ENCODE data around the gene KCNC1.

KCNC1 gene

DNA sequence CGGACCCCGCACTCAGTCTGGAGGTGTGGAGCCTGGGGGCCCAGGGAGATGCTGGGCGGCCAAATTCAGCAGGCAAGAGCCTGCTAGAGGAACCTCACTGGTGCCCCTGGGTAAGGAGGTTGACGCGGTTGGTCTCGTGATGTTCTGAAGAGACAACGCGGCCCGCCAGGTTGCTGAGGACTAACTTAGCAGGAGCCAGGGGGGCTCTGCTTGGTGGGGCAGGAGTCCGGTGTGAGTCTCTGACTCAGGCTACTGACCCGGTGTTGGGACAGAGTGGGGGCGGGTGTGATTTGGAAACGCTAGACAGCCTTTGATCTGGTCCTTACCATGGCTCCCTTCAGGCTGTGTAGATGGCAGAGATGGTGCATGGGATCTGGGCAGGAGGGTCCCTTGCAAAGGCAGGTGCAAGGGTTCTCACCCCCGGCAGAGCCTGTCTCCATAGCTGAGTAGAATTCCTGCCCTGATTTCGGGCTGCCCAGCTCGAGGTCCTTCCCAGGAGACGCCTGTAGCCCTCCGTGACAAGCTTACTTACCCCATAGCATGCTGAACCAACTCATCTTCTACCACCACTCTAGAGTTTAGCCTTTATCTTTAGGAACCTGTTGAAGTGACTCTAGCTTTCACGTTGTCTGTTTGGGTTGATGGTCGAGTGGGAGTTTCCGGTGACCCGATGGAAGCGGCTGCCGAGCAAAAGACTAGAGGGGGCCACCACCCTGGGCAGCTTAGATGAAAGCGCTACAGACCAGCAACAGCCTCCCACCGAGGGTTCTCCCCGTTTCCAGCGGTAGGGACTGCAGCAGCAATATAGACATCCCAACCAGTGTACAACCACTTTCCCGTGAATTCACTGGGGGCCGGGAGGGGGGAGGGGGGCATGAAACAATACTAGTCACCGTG is 38.4 kb downstream of the KCNC1 start:
- DNase-seq (ENCODE audit: low read depth in 4 of 4, low spot score in 1 of 4) = no peak

DNA sequence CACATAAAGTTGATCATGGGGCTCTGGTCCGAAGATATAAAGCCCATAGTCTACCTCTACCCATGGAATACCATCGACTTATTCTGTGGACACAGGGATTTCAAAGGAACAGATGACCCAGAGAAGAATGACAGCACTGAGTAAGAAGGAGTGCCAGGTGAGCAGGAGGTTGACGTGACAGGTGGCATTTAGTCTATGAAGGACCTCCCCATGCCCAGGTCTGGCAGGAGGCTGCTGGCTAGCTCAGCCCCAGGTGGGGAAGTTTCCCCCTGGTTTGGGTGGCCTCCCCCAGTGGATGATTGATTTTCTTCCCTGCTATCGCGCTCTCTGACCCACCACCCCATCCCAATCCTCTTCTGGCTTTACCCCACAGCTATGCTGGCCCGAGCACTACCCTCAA is 39.1 kb downstream of the KCNC1 start:
- no peak for DNase-seq (ENCODE audit: low read depth in 4 of 4, low spot score in 1 of 4)

GRCh38 chr11:17774232-17775034 is 39.9 kb downstream of the KCNC1 start:
- no peak for DNase-seq (ENCODE audit: low read depth in 4 of 4, low spot score in 1 of 4)

DNA sequence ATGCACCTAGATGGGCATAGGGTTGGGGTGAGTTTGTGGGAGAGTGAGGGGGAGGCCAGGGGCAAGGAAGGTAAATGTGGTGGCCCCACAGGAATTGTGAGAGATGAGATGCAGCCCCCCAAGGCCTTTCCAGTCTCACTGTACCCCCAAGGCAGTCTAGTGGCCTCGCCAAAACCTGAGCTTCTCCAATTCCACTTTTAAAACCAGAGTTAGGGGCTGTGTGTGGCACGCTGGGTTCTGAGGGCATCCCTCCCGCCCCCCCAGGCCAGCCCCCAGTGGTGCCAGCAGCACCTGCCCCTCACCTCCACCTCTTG is 40.4 kb downstream of the KCNC1 start:
- no peak for DNase-seq (ENCODE audit: low read depth in 4 of 4, low spot score in 1 of 4)

GRCh38 chr11:17775507-17776211 is 41.1 kb downstream of the KCNC1 start:
- no peak for DNase-seq (ENCODE audit: low read depth in 4 of 4, low spot score in 1 of 4)

DNA sequence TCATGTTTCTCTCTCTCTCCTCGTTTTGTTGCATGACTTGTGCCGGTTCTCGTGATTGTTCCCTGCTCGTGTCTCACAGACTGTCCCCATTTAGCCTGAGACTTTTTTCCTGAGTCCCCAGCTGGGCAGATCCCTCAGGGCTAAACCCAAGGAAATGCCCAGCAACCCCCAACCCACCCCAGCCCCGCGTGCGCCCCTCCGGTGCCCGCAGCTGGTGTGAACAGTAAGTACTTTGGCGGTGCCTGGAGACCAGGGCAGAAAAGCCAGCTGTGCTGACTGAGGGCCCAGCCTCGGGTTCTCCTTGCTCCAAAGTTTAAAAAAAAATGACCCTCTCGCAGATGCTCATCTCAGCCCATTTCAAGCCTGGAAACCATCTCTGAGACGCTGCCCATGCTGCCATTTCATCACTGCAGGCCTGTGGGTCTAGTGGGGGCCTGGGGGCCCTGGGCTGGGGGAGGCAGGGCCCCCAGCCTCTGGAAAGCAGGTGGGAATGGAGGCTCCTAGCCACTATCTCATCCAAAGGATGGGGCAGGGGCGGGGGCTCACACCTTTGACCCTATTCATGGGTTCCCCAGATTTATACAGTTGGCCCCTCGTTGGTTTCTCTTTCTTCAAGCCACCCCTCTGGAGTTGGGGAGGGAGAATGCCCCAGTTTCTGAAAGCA is 41.8 kb downstream of the KCNC1 start:
- DNase-seq (ENCODE audit: low read depth in 4 of 4, low spot score in 1 of 4) = no peak

GRCh38 chr11:17777086-17777737 is 42.6 kb downstream of the KCNC1 start:
- DNase-seq (ENCODE audit: low read depth in 4 of 4, low spot score in 1 of 4) = no peak

DNA sequence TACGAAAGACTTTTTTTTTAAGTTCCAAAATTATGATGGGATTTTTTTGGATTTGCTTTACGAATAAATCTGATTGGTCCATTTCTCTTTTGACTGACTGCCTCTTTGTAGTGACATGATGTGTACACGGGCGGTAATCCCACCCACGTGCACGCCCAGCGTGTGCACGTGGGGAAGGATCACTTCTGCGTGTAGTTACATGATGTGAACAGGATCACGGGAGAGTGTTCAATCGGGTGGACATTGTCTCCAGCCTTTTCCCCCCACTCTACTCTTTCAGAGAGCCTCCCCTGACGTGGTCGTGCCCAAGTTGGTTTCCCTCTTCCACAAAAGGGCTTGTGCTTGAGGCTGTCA is 43.1 kb downstream of the KCNC1 start:
- no peak for DNase-seq (ENCODE audit: low read depth in 4 of 4, low spot score in 1 of 4)

GRCh38 chr11:17778352-17778751 is 43.8 kb downstream of the KCNC1 start:
- DNase-seq (ENCODE audit: low read depth in 4 of 4, low spot score in 1 of 4) = no peak

DNA sequence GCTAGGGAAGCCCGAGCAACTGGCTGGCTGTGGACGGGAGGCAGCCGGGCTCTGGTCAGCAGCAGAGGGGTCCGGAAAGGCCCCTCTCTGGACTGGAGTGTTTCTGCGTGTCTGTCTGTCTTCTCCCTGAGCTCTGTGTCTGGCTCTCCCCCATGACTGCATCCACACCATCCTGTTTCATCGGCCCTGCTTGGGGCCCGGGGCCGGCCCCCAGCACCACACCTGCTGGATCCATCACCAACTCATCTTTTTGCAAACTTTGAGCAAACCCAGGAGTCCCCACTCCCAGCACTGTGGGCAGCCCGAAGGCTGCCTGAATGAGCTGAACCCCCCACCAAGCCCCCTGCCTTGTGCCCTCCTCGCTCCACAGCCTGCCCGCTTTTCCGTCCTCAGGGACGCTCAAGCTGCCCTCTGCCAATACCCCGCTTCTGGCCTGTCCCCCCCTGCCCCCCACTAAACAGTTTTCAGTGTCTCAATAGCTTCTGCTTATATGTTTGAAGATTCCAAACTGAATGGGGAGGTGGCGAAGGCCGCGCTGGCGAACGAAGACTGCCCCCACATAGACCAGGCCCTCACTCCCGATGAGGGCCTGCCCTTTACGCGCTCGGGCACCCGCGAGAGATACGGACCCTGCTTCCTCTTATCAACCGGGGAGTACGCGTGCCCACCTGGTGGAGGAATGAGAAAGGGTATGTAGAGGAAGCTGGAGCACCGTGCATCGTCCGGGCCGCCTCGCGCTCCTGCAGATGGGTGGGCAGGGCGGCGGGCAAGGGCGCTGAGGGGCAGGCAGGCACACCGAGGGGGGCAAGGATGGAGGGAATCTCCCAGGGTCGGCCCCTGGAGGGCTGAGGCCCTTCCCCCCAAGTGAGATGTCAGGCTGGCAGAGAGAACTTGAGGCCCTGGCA is 44.6 kb downstream of the KCNC1 start:
- no peak for DNase-seq (ENCODE audit: low read depth in 4 of 4, low spot score in 1 of 4)

GRCh38 chr11:17779861-17780594 is 45.4 kb downstream of the KCNC1 start:
- DNase-seq (ENCODE audit: low read depth in 4 of 4, low spot score in 1 of 4) = no peak

GRCh38 chr11:17780668-17781067 is 46.1 kb downstream of the KCNC1 start:
- DNase-seq (ENCODE audit: low read depth in 4 of 4, low spot score in 1 of 4) = no peak

- no peak for DNase-seq (ENCODE audit: low read depth in 4 of 4, low spot score in 1 of 4)
These were observed 46.6 kb downstream of the KCNC1 start for GRCh38 chr11:17781221-17781620.

DNA sequence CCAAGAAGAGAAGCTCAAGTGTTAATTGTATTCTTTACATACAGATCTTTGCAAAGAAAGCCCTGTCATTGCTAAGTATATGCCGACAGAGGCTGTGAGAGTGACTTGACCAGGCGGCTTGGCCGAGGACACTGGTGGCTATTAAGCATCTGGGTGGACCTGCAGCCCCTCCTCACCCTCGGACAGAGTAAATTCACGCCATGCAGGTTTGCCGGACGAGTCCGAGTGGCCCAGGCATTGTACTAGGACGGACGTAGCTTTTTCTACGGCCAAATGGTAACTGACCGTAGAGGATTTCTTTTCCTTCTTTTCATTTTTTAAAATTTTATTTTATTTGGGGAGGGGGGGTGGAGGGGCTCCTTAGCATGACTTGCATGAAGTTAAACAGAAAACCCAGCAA is 47.0 kb downstream of the KCNC1 start:
- no peak for DNase-seq (ENCODE audit: low read depth in 4 of 4, low spot score in 1 of 4)

DNA sequence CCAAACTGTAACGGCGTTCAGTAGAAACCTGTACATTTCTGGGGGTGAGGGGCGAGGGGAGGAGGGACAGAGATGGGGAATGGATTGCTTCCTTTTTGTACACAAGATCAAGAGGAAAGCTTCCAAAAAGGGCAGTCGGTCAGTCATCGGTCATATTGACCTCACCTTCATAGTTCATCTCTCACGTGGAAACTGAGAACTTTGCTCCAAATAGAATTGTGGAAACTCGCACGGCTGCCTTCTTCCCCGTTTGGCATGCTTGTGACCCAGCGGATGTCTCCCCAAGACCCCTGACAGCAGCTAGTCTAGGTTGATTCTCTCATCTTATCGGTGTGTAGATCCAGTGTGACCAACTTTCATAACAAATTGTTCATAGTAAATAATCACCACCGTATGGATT is 47.6 kb downstream of the KCNC1 start:
- no peak for DNase-seq (ENCODE audit: low read depth in 4 of 4, low spot score in 1 of 4)

GRCh38 chr11:17782603-17783337 is 48.2 kb downstream of the KCNC1 start:
- DNase-seq (ENCODE audit: low read depth in 4 of 4, low spot score in 1 of 4) = no peak

DNA sequence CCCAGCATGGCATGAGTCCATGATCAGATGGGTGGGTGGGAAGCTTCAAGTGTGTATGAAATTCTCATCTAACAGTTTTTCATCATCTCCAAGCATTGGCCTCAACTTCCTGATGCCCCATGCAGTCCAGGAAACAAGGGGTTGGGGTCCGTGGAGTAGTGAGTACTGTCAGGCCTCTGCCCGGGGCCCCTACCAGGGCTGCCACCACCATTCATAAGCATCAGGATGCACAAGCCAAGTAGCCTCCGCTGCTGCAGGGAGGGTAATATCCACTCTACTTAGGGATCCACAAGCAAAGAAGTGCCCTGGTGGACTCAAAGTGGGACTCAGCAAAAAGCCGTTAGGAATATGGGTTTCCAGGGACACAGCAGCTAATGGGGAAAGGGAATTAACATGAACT is 49.3 kb downstream of the KCNC1 start:
- DNase-seq (ENCODE audit: low read depth in 4 of 4, low spot score in 1 of 4) = no peak

DNA sequence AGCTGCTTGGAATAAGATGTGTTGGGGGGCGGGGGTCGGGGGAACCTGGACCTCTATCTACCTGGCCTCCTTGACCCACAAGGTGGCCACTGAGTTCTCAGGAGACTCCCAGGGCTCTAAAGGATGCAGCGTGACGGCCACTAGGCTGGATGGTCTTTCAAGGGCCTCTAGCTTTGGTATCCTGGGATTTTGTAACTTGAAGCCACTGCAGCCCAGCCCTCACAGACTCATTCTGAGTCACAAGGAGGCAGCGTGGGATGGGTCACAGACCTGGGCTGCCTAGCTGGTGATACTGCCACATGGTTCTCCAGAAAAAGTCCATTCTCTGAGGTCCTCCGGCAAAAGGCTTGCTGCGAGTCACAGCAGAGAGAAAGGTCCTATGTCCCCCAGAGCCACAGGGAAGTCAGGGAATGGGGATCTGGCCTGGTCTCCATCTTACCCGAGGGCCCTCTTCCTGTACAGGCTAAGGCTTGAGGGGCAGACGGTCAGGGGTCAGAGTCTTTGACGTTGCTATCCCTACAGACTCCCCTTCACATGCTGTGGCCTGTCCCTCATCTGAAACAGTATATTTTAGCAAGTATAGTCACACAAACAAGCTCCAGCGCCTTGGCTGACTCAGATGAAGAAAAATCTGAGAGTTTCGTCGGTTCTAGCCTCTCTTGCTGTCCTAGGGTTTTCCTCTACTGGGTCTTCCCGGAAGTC is 52.4 kb downstream of the KCNC1 start:
- DNase-seq (ENCODE audit: low read depth in 4 of 4, low spot score in 1 of 4) = no peak
